WTC11 (cell line): ENCODE data around the gene EDN1. TPM values are rescaled to one million over a fixed set of nuclear protein-coding genes. Genes with fewer than 3 reads are reported as not detected.

Experiments used
- ATAC-seq: fragments of 200-7000 bp; cut with Tn5 transposase; 2 replicates; pipeline ENCODE4 v1.10.0; 2021; ENCODE audit warnings: mild to moderate bottlenecking, moderate library complexity
- CTCF ChIA-PET: fragments of 300-600 bp; sonication (Branson Sonifier 250); formaldehyde crosslinking; loops from one replicate; lab custom pipeline; 2021; ENCODE audit warnings: antibody characterized with exemption; lab: Charles Lee
- POLR2A ChIA-PET: fragments of 350-600 bp; sonication (Branson Sonifier 250); formaldehyde crosslinking; loops from one replicate; lab custom pipeline; 2021; ENCODE audit warnings: antibody characterized with exemption; lab: Charles Lee
- DNase-seq: peaks from one replicate; pipeline ENCODE4 v3.0.0; 2021; ENCODE audit warnings: low spot score
- H3K27ac Mint-ChIP-seq: 2 replicates; pipeline ENCODE4 v1.8.0; 2021; ENCODE audit warnings: mixed read lengths
- H3K27me3 Mint-ChIP-seq: 2 replicates; pipeline ENCODE4 v1.8.0; 2021; ENCODE audit warnings: low read depth, mild to moderate bottlenecking, moderate library complexity, mixed read lengths
- H3K36me3 Mint-ChIP-seq: 2 replicates; pipeline ENCODE4 v1.8.0; 2021; ENCODE audit warnings: mixed read lengths
- H3K4me1 Mint-ChIP-seq: 2 replicates; pipeline ENCODE4 v1.8.0; 2022; ENCODE audit warnings: mixed read lengths
- H3K4me3 Mint-ChIP-seq: 2 replicates; pipeline ENCODE4 v1.8.0; 2021; ENCODE audit warnings: mild to moderate bottlenecking, moderate library complexity, mixed read lengths
- H3K9me3 Mint-ChIP-seq: 2 replicates; pipeline ENCODE4 v1.8.0; 2021; ENCODE audit warnings: mixed read lengths
- AR ChIP-seq: fragments of 250-450 bp; sonication (Bioruptor Pico); IDR thresholded peaks from 2 replicates; pipeline ENCODE4 v1.9.0; 2021; ENCODE audit warnings: mild to moderate bottlenecking
- ATF1 ChIP-seq: sonication (generic); formaldehyde crosslinking; IDR thresholded peaks from 2 replicates; pipeline ENCODE4 v1.8.1; 2023; ENCODE audit warnings: mild to moderate bottlenecking, moderate library complexity, missing genetic modification reagents
- E2F4 ChIP-seq: sonication (generic); formaldehyde crosslinking; IDR thresholded peaks from 2 replicates; pipeline ENCODE4 v1.8.1; 2022; ENCODE audit warnings: low read depth, mild to moderate bottlenecking, moderate library complexity, missing genetic modification reagents, borderline replicate concordance
- ERG ChIP-seq: fragments of 250-450 bp; sonication (Bioruptor Pico); IDR thresholded peaks from 2 replicates; pipeline ENCODE4 v1.8.0; 2021; ENCODE audit warnings: mild to moderate bottlenecking
- IRF1 ChIP-seq: sonication (generic); formaldehyde crosslinking; IDR thresholded peaks from 2 replicates; pipeline ENCODE4 v1.8.0; 2023; ENCODE audit warnings: missing genetic modification reagents
- MYBL2 ChIP-seq: sonication (generic); formaldehyde crosslinking; IDR thresholded peaks from 2 replicates; pipeline ENCODE4 v1.8.1; 2023; ENCODE audit warnings: mild to moderate bottlenecking, moderate library complexity, missing genetic modification reagents
- NFE2L1 ChIP-seq: sonication (generic); formaldehyde crosslinking; IDR thresholded peaks from 2 replicates; pipeline ENCODE4 v1.8.1; 2023; ENCODE audit warnings: missing genetic modification reagents
- NR1H2 ChIP-seq: sonication (generic); formaldehyde crosslinking; IDR thresholded peaks from 2 replicates; pipeline ENCODE4 v1.9.0; 2021; ENCODE audit warnings: mild to moderate bottlenecking, moderate library complexity, missing genetic modification reagents
- PRRX2 ChIP-seq: fragments of 250-450 bp; sonication (Bioruptor Pico); IDR thresholded peaks from 2 replicates; pipeline ENCODE4 v1.8.0; 2021; ENCODE audit warnings: mild to moderate bottlenecking
- TCF7 ChIP-seq: sonication (generic); formaldehyde crosslinking; IDR thresholded peaks from 2 replicates; pipeline ENCODE4 v1.8.0; 2022; ENCODE audit warnings: mild to moderate bottlenecking, low read depth, missing genetic modification reagents, moderate library complexity
- TEAD1 ChIP-seq: sonication (generic); formaldehyde crosslinking; IDR thresholded peaks from 2 replicates; pipeline ENCODE4 v1.8.0; 2022; ENCODE audit warnings: mild to moderate bottlenecking, missing genetic modification reagents
- USF1 ChIP-seq: sonication (generic); formaldehyde crosslinking; IDR thresholded peaks from 2 replicates; pipeline ENCODE4 v1.8.0; 2022; ENCODE audit warnings: mild to moderate bottlenecking, missing genetic modification reagents
- ZNF263 ChIP-seq: sonication (generic); formaldehyde crosslinking; IDR thresholded peaks from 2 replicates; pipeline ENCODE4 v1.8.1; 2022; ENCODE audit warnings: low read depth, mild to moderate bottlenecking, moderate library complexity, missing genetic modification reagents
- ZNF396 ChIP-seq: fragments of 250-450 bp; sonication (Bioruptor Pico); IDR thresholded peaks from 2 replicates; pipeline ENCODE4 v1.8.0; 2021; ENCODE audit warnings: mild to moderate bottlenecking, moderate library complexity, borderline replicate concordance
- ZNF423 ChIP-seq: fragments of 250-450 bp; sonication (Bioruptor Pico); IDR thresholded peaks from 2 replicates; pipeline ENCODE4 v2.1.2; 2022; ENCODE audit warnings: mild to moderate bottlenecking, moderate library complexity
- ZNF425 ChIP-seq: fragments of 250-450 bp; sonication (Bioruptor Pico); conservative IDR thresholded peaks from 2 replicates; pipeline ENCODE4 v1.9.0; 2021; ENCODE audit warnings: mild to moderate bottlenecking
- ZNF671 ChIP-seq: fragments of 250-450 bp; sonication (Bioruptor Pico); IDR thresholded peaks from 2 replicates; pipeline ENCODE4 v1.8.0; 2021; ENCODE audit warnings: mild to moderate bottlenecking
- total RNA-seq: library from RNA; stranded (reverse); gene quantifications from 3 replicates; pipeline ENCODE4 v1.2.3, GENCODE V29; 2021
- TF ChIP-seq, protein P1 (sequence below): sonication (generic); formaldehyde crosslinking; IDR thresholded peaks from 2 replicates; pipeline ENCODE4 v1.8.1; 2023; ENCODE audit warnings: mild to moderate bottlenecking, missing genetic modification reagents, moderate library complexity
- TF ChIP-seq, protein P2 (sequence below): fragments of 200-600 bp; IDR thresholded peaks from 2 replicates; pipeline ENCODE4 v1.8.0; 2022; ENCODE audit warnings: antibody characterized with exemption
- TF ChIP-seq, protein P3 (sequence below): fragments of 250-450 bp; sonication (Bioruptor Pico); IDR thresholded peaks from 2 replicates; pipeline ENCODE4 v2.1.2; 2022; ENCODE audit warnings: mild to moderate bottlenecking, moderate library complexity

Gene EDN1
- total RNA-seq, 1 experiment from 2014 or later: 1.0 TPM

DNA sequence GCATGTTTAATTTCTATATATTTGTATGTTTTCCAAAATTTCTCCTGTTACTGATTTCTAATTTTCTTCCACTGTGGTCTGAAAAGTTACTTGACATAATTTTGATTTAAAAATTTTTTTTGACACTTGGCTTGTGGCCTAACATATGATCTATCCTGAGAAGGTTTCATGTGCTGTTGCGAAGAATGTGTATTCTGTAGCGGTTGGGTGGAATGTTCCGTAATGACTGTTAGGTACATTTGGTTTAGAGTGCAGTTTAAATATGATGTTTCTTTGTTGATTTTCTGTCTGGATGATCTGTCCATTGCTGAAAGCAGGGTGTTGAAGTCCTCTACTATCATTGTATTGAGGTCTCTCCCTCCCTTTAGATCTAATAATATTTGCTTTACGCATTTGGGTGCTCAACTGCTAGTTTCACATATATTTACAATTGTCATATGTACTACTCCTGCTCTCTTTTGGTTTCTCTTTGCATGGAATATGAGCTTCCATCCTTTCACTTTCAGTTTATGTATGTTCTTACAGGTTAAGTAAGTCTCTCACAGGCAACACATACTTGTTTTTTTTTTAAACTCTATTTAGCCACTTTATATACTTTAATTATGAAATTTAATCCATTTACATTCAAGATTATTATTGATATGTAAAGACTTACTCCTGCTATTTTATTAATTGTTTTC lies 19.5 kb upstream of the EDN1 start:
- POLR2A ChIA-PET: no interaction called here
- ATAC-seq: no peak
- CTCF ChIA-PET: no interaction called here
- H3K4me1 Mint-ChIP-seq: no peaks in the 10 kb centered on the region
- no peak overlapping the region for H3K27ac Mint-ChIP-seq
- TF ChIP-seq TEAD1 (no peak), IRF1 (CRISPR knock-in tag) (no peak), ATF1 (no peak), TCF7 (no peak), ZNF425 (CRISPR knock-in tag) (no peak), NFE2L1 (no peak), ZNF396 (CRISPR knock-in tag) (no peak), ZNF423 (CRISPR knock-in tag) (no peak), AR (no peak), E2F4 (CRISPR knock-in tag) (no peak), ZNF671 (CRISPR knock-in tag) (no peak), PRRX2 (no peak), NR1H2 (CRISPR knock-in tag) (no peak), MYBL2 (CRISPR knock-in tag) (no peak), USF1 (CRISPR knock-in tag) (no peak), ZNF263 (CRISPR knock-in tag) (no peak), ERG (CRISPR knock-in tag) (no peak)
- TF ChIP-seq, protein P1, sequence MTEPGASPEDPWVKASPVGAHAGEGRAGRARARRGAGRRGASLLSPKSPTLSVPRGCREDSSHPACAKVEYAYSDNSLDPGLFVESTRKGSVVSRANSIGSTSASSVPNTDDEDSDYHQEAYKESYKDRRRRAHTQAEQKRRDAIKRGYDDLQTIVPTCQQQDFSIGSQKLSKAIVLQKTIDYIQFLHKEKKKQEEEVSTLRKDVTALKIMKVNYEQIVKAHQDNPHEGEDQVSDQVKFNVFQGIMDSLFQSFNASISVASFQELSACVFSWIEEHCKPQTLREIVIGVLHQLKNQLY (CRISPR knock-in tag): no peak
- TF ChIP-seq, protein P2, sequence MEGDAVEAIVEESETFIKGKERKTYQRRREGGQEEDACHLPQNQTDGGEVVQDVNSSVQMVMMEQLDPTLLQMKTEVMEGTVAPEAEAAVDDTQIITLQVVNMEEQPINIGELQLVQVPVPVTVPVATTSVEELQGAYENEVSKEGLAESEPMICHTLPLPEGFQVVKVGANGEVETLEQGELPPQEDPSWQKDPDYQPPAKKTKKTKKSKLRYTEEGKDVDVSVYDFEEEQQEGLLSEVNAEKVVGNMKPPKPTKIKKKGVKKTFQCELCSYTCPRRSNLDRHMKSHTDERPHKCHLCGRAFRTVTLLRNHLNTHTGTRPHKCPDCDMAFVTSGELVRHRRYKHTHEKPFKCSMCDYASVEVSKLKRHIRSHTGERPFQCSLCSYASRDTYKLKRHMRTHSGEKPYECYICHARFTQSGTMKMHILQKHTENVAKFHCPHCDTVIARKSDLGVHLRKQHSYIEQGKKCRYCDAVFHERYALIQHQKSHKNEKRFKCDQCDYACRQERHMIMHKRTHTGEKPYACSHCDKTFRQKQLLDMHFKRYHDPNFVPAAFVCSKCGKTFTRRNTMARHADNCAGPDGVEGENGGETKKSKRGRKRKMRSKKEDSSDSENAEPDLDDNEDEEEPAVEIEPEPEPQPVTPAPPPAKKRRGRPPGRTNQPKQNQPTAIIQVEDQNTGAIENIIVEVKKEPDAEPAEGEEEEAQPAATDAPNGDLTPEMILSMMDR: no peak
- TF ChIP-seq, protein P3, sequence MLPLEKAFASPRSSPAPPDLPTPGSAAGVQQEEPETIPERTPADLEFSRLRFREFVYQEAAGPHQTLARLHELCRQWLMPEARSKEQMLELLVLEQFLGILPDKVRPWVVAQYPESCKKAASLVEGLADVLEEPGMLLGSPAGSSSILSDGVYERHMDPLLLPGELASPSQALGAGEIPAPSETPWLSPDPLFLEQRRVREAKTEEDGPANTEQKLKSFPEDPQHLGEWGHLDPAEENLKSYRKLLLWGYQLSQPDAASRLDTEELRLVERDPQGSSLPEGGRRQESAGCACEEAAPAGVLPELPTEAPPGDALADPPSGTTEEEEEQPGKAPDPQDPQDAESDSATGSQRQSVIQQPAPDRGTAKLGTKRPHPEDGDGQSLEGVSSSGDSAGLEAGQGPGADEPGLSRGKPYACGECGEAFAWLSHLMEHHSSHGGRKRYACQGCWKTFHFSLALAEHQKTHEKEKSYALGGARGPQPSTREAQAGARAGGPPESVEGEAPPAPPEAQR (CRISPR knock-in tag): no peak
- TF ChIP-seq, all 79 proteins: peak for 0
- no peak for DNase-seq
- Mint-ChIP-seq H3K36me3 (peaks cover 5% of the 10 kb centered on the region), H3K4me3 (no peak overlapping the region), H3K27me3 (no peaks in the 10 kb centered on the region), H3K9me3 (peaks cover 23% of the 10 kb centered on the region)
